HL-60/S4 treated with retinoic acid at 250 ng/mL for 4 days and 3 days (cell line): Measurements from ENCODE around the gene PARP3.

ENCODE experiments used
- in situ Hi-C: fragments of 300-500 bp; cut with MboI; formaldehyde crosslinking; loops from 2 replicates; pipeline ENCODE4 v1.7.0; 2022; ENCODE audit warnings: low sequenced_read_pairs

PARP3 gene

DNA sequence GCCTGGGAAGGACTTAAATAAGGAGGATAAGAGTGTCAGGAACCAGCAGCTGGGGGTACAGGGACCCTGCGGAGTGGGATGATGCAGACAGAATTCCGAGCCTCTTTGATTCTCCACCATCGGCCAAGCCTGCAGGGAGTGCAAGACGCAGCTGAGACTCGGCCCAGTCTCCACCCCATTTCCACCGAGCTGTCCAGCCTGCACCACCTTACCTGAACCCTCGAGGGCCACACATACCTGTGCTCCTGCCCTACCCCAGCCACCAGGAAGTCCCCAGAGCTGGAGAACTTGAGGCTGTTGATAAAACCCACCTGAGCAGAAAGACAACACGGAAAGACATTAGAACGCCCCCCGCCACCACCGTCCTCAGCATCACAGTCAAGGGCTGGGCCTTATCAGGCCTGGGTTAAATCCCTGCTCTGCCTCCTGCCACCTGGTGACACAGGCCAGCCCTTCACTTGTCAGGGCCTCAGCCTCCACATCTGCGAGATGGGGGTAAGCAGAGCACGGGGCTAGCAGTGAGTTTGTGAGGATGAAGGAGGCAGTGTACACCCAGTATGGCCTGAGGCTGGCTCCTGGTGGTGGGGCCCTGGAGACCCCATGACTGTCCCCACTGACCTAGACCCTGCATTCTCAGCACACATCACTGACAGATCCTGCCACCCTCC lies 8.6 kb upstream of the PARP3 start:
- in situ Hi-C loops = no loop called here

DNA sequence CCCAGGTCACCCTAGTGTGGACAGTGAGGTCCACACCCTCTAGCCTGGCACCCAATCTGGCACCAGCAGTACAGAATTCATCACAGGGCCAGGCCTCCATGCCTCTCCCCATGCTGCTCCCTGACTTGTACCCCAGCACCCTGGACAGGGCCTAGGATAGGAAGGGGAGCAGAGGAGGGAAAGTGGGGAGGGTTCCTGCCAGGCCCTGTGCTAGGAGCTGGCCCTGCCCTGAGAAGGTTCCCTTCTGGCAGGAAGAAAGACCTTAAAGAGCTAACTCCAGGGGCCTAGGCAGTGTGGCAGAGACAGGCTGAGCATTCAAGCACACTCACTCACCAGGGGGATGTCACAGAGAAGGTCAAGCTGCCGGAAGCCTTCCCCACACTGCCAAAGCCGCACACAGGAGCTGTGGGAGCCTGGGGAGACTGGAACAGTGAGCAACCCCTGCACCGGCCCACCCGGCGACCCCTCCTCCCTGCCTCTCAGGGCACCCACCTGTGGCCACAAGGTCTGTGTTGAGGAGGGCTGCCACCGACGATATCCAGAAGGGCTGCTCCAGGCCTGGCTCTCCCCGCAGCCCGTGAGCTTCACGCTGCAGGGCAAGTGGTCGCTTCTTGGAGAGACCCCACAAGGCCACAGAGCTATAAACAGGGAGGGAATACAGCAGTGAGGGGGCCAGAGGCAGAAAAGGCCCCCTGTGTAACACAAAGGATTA lies 7.9 kb upstream of the PARP3 start:
- in situ Hi-C loops = no loop called here

DNA sequence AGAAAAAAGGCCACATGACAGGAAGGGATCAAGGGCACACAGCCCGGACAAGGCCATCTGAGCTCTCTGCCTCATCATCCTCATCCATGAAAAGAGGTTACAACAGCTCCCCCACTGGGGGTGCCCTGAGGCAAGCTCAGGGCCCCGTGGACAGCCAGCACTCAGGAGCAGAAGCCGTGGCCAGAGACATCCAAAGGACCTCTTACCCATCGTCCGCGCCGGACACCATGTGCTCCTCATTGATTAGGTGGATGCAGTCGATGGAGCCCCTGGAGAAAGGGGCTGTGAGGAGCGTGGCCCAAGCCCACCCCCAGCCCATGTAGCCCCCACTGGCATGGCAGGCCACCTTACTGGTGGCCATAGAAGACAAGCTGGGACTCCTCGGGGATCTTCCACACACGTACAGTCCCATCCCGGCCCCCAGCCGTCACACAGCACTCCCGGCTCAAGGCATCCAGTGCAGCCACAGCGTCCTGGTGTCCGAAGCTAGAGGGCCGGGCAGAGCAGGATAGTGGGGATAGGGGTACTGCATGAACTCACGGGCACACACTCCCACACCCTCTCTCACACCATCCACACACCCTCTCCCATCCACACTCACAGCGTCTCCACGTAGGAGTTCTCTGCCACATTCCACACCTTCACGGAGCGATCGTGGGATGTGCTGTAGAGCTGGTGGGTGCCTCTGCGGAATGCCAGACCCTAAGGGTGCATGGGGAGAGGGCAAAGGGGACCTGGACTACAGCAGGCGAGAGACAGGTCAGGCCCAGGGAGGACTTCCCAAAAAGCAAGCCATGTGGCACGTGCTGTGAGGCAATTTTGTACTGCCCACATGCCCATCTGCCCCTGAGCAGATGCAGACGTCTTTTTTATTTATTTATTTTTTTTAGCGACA lies 6.9 kb upstream of the PARP3 start:
- in situ Hi-C loops = no loop called here

DNA sequence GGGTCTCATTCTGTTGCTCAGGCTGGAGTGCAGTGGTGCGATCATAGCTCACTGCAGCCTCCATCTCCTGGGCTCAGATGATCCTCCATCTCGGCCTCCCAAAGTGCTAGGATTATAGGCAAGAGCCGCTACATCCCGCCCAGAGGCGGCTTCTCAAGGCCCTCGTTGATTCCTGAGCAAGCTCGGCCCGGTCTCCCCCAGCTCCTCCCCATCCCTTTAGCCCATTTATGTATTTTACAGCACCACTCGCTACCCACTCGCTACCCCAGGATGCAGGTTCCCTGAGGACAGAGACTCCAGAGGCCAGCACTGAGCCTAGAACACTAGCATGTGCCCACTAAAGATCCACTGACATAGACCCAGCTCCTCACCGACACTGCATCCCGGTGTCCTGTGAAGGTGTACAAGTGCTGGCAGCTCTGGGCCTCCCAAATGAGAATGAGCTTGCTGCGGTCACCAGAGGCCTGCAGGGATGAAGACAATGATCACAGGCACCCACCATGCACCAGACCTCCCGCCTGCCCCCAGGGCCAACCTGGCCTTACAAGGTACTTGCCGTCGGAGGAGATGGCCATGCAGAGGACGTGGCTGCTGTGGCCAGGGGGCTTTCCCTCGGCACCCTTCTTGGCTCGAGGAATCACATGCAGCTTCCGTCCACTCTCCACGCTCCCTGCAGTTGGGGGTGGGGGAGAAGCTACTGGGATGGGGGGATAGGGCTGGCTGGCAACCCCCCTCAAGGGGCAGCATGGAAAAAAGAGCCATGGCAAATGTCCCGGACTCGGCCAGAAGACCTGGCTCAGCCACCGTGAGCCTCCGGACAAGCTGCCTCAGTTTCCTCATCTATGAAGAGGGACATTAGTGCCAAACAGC lies 6.0 kb upstream of the PARP3 start:
- in situ Hi-C loops = no loop called here

DNA sequence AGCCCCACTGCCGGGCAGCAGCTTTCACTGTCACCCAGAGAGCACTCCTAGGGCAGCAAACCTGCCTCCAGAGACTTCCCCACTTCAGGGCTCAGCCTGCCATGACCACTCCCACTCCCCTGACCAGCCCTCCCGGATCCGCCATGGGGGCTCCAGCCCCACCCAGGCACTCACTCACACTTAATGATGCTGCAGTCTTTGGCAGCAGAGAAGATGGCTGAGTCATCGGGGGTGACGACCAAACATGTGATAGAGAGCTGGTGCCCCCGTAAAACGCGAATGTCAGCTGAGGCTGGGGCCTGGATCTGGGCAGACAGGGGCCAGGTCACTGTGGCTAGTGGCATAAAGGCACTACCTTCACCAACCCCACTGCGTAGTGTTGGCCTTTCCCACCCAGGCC lies 5.1 kb upstream of the PARP3 start:
- in situ Hi-C loops = no loop called here

DNA sequence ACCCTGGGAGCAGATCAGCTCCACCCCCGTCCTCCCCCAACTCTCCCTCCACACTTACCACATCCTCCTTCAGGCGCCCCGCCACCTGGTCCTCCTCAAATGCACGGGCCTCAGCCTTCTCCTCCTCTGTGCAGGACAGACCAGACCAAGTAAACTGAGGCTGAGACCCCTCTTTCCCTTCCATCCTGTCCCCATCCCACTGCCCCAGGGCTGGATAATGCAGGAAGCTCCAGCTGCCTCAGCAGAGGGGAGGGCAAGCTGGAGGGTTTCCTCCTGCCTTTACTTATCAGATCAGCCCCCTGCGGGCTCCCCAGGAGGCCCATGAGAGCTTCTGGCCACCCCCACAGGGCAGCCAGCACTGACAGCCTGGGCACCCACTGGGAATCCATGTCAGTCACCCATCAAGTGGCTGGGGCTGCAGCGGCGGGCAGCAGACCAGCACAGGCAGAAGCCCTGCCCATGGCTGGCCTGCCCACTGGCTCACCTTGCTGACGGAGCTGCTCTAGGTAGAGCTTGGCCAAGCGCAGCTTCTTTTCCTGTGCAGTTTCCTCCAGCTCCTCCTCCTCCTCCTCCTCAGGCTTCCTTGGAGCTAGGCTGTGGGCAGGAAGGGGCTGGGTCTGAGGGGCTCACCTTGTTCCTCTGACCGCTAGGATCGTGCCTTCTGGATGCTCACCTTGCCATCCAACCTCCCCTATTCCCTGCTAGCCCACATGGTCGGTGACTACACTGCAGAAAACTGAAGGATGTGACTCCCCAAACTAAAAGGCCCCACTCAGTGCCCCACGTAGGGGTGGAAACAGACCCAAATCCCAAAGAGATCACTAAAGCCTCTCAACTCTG lies 4.3 kb upstream of the PARP3 start:
- in situ Hi-C loops = no loop called here

DNA sequence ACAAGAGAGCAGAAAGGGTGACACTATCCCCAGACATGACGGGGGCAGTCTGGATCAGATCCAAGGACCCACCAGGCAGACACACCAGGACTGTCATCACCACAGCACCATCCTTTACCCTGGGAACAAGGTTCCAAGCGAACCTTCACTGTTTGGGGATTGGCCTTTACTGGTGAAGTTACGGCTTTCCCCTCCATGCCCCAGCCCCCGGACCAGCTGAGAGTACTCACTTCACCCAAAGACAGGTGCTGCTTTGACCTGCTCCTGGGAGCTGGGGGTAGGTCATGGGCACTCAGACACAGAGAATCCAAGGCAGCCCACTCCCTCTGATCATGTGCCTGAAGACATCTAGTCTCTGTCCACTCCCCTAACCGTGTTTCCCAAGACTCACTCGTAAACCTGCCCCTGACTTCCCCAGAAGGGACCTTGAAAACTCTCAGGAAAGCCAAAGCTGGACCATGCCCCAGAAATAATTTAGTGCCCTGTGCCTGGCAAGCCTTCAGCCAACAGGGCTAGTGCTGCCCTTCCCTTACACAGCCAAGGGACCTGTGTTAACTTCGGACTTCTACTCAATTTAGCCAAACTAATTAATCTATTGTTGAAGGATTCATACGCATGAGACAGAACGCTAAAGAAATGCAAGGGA lies 3.3 kb upstream of the PARP3 start:
- in situ Hi-C loops = no loop called here

DNA sequence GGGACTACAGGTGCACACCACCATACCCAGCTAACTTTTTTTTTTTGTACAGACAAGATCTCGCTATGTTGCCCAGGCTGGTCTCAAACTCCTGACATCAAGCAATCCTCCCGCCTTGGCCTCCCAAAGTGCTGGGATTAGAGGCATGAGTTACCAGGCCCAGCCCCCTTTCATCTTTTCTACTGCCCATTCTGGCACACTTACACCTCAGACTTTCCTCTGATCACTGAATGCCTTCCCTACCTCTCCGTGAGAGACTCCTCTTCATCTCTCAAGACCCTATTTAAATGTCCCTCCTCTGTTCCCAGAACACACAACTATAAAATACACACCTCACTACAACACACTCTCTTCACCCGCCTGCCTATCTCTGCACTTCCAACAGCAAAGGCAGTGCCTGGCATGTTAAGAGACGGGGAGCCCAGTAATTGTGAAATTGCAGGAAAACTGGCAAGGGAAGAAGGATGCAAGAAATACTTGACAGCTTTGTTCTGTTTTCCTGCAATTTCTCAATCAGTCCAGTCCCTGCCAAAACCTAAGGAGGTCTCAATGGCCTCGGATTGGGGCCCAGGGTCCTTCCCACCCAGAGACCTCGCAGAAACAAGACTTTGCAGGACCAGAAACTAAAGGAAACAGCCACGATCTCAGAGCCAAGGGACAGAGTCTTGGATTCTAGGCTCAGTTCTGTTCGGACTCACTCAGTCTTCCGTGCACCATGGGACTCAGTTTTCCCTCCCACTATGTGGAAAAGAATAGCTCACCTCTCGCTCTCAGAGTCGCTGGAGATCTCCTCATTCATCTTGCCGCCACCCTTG lies 1.3 kb upstream of the PARP3 start:
- in situ Hi-C loops = no loop called here

DNA sequence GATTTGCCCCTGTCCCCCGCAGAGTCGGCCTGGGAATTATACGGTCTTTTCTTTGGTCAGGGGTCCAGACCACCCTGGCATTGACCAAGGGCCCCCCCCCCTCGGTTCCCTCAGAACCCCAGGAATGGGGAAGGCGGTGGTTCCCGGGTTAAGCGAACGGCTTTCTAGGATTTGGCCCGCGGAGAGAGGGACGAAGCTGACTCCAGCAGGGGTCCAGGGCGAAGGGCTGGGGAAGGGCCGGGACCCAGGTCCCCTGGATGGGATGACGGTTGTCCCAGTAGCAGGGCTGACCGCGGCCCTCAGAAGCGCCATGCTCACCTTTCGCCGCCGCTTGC lies 733 bp upstream of the PARP3 start:
- in situ Hi-C loops = no loop called here

DNA sequence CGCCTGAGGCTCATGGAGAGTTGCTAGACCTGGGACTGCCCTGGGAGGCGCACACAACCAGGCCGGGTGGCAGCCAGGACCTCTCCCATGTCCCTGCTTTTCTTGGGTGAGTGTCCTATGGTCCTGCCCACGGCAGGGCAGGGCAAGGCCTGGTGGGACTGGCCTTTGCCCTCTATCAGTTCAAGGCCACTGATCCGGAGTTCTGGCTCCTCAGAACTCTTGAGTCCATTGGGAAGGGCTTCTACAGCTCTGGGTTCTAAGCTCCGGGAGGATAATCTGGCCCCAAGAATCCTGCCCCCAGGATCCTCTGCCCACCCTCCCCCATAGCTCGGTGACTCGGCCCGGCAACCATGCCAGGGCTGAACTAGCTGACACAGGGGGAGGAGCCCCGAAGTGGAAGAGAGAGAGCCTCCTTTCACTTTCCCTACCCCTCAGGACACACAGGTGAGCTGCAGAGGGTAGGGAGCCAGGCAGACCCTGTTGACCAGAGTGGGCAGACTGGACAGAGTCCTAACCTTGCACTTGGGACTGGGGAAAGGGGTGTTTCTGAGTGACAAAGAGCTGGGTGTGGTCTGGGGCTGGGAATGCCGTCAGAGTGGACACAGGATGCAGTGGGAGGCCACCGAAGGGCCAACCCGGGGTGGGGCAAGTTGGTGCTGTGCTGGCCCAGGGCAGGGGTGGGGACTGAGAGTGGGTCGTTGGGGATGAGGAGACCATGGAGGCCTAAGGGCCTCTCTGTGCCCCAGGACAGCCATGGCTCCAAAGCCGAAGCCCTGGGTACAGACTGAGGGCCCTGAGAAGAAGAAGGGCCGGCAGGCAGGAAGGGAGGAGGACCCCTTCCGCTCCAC lies 664 bp downstream of the PARP3 start:
- in situ Hi-C loops = no loop called here

DNA sequence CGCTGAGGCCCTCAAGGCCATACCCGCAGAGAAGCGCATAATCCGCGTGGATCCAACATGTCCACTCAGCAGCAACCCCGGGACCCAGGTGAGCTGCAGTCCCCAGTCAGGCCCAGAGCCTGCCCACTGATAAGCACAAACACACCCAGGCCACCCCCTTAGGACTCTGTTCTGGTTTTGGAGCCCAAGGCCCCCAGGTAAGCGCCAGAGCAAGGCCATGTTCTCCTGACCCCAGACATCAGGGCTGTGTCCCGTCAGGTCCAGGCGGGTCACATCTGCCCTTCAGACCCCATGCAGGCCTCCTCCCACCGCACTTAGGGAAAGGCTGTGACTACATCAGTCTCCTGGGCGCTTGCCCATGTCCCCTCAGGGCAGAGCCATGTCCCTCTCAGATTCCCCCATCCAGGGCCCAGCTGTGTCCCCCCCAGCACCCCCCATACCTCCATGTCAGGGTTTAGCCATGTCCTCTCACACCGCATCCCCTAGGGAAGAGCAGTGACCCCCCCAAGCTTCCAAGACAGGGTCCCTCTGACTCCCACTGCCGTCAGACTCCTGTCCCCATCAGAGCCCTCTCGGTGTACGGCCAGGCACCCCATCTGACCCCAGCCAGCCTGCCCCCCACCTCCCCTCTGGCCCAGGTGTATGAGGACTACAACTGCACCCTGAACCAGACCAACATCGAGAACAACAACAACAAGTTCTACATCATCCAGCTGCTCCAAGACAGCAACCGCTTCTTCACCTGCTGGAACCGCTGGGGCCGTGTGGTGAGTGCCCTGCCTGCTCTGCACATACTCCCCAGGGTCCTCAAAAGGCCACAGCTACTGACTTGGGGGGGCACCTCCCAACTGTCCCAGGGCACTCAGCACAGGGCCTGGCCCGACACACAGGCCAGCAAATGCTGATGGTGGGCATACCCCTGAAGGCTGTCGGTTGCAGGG lies 1.6 kb downstream of the PARP3 start:
- in situ Hi-C loops = no loop called here

DNA sequence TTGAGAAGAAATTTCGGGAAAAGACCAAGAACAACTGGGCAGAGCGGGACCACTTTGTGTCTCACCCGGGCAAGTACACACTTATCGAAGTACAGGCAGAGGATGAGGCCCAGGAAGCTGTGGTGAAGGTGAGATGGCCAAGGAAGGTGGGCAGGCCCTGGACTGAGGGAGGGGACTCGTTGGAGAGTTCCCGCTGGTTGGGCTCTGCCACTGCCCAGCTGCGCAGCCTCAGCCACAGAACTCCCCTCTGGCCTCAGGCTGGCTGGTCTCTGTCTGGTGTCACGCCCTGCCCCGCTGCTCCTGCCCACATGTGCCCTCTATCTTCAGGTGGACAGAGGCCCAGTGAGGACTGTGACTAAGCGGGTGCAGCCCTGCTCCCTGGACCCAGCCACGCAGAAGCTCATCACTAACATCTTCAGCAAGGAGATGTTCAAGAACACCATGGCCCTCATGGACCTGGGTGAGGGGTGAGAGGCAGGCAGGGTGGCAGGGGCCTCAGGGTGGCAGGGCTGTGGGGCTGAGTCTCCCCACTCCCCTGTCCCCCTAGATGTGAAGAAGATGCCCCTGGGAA lies 2.4 kb downstream of the PARP3 start:
- in situ Hi-C loops = no loop called here

DNA sequence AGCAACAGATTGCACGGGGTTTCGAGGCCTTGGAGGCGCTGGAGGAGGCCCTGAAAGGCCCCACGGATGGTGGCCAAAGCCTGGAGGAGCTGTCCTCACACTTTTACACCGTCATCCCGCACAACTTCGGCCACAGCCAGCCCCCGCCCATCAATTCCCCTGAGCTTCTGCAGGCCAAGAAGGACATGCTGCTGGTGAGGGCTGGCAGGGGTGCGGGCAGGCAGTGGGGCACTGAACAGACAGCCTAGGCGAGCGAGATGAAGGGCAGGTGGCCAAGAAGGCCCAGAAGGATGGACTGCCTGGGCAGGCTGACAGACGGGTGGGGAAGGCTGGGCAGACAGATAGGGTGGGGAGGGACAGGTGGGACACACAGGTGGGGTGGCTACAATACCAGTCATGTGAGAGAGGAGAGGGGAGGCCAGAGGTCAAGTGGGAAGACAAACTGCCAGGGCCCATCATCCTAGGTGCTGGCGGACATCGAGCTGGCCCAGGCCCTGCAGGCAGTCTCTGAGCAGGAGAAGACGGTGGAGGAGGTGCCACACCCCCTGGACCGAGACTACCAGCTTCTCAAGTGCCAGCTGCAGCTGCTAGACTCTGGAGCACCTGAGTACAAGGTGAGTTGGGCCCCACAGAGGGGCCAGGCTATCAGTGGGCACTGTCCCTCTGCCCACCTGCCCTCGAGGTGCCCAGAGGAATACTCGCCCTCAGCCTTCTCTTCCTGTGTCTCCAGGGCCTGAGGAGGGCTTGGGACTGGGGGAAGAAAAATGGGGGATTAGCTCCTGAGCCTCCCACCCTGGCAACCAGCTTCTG lies 3.1 kb downstream of the PARP3 start:
- in situ Hi-C loops = no loop called here

DNA sequence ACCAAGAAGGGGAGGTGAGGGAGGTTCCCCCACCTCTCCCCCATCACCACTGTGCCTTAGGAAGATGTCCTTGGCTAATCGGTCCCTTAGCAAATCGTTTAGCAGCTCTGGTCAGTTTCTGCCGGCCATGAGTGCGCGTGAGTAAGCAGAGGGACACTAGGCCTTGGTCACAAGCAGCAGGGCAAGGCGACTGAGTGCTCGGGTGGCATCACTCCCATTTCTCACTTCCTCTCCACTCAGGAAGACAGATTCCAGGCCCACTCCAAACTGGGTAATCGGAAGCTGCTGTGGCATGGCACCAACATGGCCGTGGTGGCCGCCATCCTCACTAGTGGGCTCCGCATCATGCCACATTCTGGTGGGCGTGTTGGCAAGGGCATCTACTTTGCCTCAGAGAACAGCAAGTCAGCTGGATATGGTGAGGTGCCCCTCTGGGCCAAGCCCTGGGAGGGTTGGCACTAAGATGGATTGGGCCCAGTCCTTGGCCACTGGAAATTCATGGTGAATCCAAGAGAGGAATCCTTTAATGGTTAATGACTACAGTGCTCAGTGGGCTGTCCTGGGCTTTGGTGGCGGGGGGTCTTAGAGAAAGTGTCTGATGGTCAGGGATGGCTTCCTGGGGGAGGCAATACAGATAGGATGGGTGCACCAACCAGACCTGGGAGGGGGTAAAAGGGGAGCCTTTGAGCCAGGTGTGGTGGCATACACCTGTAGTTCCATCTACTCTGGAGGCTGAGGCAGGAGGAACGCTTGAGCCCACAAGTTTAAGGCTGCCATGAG lies 4.0 kb downstream of the PARP3 start:
- in situ Hi-C loops = no loop called here

DNA sequence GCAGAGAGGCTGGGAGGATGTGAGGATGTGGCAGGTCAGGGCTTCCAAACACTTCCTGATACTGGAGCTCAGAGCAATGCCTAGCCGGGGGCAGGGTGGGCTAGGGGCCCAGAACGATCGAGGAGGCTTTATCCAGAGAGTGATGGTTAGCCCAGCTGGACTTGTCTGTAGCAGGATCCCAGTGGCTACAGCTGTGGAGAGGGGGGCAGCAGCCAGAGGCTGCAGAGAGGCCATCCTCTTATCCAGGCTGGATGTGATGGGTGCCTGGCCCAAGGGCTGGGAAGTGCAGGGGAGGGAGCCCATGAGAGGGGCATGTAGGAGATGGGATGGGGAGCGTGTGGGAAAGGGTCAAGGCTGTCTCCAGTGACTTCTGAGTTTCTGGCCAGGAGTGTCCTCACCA lies 4.6 kb downstream of the PARP3 start:
- in situ Hi-C loops = no loop called here
